GM21737 (cell line): ENCODE measurements around the gene ZFYVE27.
"Not testable (repeated sequence)": the region's sequence is repeated elsewhere in the genome, so short reads cannot be mapped to it uniquely, and the experiment has no call there.

ENCODE experiments used
- ATAC-seq: cut with Tn5 transposase; IDR thresholded peaks from one replicate; pipeline ENCODE4 v1.9.1; 2021; ENCODE audit warnings: mild to moderate bottlenecking, moderate library complexity; ENCODE audit not compliant: unreplicated experiment

ZFYVE27 gene, protein sequence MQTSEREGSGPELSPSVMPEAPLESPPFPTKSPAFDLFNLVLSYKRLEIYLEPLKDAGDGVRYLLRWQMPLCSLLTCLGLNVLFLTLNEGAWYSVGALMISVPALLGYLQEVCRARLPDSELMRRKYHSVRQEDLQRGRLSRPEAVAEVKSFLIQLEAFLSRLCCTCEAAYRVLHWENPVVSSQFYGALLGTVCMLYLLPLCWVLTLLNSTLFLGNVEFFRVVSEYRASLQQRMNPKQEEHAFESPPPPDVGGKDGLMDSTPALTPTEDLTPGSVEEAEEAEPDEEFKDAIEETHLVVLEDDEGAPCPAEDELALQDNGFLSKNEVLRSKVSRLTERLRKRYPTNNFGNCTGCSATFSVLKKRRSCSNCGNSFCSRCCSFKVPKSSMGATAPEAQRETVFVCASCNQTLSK

DNA sequence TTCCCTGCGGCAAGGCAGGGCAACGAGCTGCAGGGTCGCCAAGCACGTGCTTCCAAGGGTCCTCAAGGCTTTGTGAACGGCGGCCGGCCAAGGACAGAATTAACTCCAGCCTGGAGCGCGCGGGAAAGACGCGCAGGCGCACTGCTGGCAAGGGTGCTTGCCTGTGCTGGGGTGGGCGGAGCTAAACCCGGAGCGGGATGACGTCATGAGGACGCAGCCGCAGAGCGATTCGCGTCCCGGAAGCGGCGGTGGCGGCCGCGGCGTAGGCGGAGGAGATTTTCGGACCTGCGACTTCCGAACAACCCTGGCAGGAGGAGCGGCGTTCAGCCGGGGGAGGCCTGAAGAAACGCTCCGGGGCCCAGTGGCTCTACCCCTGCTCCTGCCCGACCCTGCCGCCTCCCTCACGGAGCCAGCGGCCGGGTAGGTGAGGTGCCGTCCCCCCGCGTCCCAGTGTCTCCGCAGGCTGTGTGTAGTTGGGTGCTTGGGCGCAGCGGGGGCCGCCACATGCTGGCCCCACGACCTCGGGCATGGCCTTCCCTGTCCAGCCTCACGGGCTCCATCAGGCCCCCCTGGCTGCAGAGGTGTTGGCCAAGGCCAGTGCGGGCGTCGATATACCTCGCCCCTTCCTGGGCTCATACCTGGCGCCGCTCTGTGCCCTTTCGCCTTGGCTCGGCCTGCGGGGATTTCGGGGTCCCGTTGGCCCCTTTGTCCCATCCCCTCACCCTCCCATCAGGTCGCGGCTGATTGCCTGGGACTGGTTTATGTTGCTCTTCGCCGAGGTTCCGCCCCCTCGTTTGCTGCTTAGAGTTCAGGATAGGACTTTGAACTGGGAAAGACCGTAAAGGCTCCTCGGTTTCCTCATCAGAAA, at the start of gene ZFYVE27:
TSS of gene ZFYVE27 (plus strand) at position 227 of the 868 bp plus-strand sequence. CDS start 1,350 bp downstream, outside the sequence.
- peak; percentile 83 for ATAC-seq

DNA sequence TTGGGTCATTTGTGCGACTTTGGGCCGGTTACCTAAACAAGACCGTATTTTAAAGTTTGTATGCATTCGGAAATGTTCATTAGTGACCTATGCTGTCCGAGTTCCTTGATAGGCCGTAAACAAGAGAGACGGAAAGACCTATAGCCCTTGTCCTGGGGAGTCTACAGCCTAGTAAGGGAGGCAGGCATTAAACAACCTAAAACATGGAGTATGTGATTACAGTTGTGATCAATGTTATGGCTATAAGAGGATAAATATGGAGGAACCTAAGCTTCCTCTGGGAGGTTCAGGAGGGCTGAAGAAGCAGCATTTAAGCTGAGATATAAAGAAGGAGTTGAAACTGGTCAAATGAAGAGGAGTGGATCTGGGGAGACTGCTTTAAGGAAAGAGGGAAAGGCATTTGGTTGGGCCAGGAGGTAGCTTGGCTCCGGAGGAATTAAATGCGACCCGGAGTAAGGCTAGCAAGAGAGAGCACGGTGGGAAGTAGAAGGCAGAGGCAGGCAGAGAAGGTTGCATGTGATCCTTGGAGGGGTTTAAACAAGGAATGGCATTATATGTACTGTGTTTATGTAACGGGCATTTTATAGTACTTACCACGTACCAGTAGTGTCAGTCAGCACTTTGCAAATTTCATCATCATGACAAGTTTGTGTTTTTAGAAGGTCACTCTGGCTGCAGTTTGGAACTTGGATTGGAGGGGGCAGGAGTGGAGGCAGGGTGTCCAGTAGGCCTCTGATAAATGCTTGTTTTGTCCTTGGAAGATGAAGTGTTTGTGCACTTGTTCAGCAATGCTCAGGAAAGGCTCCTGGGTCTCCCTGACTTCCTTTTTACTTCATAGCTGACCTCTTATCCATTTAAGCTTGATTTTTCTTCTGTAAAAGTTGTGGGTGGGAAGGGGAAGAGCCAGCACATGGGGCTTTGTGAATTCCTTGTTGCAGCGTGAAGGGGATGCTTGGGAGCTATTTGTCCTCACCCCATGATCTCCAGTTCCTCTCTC, 48.8 kb upstream of the ZFYVE27 start:
- ATAC-seq, result no peak

- no peak for ATAC-seq
Observed at GRCh38 chr10:97689559-97690020, 47.3 kb upstream of the ZFYVE27 start.

DNA sequence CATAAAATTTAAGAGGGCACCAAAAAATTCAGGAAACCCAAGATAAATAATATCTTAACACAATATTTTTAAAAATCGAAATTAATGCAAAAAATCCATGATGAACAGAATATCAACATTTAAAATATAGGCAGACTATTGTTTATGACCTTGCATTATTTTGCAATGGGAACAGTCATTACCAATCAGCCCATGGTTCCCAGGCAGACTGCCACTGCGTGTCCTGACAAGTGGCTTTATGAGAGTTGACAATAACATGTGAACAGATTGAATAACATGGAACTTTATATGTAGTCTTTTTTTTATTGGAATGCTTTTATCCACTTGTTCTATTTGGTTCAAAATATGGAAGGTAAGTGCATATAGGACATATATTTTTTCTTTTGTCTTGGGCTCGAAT, 46.8 kb upstream of the ZFYVE27 start:
- ATAC-seq, result no peak

DNA sequence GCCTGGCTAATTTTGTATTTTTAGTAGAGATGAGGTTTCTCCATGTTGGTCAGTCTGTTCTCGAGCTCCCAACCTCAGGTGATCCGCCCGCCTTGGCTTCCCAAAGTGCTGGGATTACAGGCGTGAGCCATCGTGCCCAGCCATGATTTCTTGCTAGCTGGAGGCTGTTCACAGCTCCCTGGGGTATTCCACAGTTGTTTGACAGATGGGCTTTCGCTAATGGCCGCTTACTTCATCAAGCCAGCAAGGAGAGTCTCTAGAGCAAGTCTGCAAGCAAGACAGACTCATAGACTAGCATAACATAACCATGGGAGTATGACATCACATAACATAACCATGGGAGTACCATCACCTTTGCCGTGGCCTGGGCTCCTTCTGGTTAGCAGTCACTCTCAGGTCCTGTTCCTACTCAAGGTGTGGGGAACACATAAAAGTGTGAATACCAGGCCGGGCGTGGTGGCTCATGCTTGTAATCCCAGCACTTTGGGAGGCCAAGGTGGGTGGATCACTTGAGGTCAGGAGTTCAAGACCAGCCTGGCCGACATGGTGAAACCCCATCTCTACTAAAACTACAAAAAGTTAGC, 38.8 kb upstream of the ZFYVE27 start:
- ATAC-seq, result not testable (repeated sequence)

GRCh38 chr10:97701438-97702069, 35.4 kb upstream of the ZFYVE27 start:
- ATAC-seq, result no peak

DNA sequence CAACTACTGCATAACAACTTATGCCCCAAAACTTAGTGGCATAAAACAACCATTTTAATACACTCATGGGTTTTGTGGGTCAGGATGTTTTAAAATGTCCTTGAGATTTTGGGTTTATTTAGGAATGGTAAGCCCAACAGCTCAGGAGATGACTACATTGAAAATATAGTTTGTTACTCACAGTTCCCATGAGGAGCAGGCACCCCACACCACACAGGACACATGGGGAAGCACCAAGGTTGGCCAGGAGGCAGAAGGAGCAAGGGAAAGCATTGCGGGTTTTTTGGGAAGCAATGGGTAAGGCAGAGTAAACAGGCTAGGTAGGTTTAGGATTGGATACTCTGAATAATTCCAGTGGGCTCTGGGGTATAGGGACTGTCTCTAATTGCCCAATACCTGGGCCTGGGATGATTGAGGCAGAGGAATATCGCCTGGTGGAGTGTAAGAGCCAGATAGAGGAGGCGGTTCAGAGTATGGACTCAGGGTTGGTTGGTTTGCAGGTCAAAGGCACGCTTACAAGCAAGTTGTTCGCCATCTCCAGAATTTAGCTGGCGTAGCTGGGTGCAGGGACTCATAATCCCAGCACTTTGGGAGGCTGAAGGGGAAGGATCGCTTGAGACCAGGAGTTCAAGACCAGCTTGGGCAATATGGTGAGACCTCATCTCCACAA, 33.4 kb upstream of the ZFYVE27 start:
- ATAC-seq, result no peak

DNA sequence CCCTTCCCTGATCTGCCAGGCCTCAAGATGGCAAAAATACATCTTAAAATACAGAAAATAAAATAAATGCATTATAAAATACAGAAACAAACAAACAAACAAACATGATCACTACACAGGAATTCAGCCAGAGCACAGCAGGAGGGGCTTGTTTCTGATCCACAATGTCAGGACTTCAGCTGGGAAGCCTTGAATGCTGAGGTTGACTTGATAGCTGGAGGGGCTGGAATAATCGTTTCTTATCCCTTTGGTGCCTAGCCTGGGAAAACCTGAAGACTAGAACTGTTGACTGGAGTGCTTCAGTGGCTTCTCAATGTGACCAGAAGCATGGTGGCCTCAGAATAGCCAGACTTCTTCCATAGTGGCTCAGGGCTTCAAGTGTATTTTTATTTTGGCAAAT, 32.6 kb upstream of the ZFYVE27 start:
- ATAC-seq, result no peak

DNA sequence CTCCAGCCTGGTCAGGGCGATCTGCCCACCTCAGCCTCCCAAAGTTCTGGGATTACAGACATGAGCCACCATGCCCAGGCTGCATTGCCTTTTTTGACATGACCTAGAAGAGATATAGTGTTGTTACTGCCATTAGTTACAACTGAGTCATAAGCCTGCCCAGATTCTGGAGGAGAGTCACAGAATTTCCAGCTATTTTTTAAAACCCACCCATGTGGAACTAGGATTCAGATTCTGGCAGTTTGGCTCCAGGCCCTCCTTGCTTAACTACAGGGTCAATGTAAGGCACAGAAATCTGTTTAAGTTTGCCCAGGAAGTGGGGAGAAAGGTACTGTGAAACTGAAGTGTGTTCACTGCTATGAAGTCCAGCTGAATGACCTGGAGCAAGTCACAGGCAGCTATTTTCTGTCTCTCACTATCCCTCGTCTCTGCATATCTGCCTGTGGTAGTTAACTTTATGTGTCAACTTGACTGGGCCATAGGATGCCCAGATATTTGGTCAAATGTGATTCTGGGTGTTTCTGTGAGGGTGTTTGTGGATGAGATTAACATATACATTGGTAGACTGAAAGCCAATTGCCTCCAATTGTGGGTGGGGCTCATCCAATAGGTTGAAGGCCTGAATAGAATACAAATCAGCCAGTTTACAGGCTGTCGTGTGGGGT, 31.8 kb upstream of the ZFYVE27 start:
- ATAC-seq, result no peak

DNA sequence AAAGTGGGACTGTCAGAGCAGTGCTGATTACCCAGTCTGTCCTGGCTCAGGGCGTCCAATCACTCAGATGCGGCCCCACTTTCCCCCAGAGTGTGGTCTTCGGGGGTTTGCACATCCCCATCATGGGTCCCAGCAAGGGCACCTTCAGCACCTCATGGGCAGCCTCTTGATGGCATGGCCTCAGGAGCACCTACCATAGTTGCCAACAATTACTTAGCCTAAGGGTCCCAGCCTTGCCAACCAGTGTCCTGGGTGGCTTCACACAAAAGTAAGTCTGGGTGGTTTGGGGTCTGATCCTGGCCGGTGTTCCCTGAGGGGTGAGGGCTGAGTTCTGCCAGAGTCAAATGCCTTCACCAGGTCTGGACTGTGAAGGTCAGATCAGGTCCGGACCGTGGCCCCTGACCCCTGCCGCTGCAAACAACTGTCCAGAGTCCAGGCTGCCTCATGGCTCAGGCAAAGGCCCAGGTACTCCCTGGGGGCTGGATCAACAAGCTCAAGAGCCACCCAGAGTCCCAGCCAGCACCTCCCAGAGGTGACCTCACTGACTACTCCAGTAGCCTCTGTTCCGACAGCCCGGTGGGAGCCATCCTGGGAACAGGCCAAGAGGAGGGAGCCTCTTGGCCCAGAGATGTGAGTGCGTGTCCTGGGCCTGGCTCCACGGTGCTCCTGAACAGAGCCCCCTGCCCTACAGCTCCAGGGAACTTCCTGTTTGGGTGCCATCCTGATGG, 29.6 kb upstream of the ZFYVE27 start:
- ATAC-seq, result no peak

GRCh38 chr10:97708167-97708566, 28.8 kb upstream of the ZFYVE27 start:
- no peak for ATAC-seq

DNA sequence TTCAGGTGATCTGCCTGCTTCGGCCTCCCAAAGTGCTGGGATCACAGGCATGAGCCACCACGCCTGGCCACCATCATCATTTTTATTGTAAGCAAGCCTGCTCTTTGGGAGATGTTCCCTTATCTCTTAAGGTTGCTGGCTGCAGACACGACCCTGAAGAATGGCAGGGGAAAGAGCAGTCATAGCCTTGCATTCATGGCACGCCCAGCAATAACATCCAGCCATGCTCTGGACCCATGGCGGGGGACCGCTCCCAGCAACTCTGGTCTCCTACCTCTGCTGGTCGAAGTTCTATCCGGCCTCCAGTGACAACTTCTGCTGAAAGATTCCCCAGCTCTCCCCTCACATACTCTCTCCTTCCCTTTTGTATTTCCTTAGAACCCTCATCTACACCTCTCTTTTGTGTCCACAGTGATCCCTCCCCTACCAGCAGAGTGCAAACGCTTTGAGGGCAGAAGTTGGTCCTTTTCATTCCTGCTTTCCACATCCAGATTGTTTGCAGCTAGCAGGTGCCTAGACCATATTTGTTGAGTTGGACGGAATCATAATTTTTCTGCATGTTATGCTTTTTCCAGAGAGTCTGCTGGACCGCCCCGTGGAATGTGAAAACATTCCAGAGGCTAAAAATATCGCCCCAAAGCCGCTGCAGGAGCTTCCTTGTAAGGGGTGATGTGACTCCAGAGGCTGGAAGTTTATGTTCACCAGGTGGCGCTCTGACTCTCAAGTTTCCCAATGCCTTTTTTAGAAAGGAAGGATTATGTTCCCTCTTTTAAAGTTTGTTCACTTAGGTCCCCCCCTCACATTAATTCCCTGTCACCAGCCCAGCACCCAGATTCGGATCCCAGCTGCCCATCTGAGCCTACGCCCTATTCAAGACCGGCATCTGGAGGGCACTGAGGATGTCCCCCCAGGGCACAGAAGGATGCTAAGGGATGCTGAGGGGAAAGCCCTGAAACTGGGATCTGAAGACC, 27.7 kb upstream of the ZFYVE27 start:
- ATAC-seq, result no peak

DNA sequence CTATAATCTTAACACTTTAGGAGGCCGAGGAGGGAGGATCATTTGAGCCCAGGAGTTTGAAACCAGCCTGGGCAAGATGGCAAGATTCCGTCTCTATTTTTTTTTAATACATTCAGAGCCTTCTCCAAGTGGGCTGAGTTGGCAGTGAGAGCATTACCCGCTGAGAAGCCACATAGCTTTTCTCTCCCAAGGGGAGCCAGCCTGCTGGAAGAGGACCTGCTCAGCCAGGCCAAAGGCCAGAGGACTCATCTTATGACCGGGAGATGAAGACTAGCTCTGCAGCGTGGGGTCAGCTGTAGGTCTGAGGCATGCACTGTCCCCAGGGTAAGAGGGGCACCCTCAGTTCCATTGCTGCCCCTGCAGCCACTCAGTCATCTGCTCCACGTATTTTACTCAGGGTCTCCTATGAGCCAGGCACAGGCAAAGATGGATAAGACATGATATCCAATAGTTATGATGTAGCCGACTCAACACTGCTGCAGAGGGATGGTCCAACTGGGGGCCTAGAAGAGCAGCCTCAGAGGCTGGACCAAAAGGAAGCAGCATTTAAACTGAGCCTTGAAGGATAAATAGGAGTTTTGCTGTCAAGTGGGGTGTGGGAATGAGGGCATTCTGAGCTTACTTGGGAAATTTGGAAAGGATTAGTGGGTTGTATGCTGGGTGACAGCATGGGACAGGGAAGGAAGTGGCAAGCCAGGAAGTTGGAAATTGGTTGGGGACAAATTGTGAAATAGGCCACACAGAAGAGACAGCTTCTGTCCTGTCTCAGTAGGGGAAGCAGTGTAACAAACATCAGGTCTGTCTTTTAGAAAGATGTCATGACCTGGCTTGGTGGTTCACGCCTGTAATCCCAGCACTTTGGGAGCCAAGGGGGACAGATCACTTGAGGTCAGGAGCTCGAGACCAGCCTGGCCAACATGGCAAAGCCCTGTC, 25.0 kb upstream of the ZFYVE27 start:
- no peak for ATAC-seq

- no peak for ATAC-seq
Observed at GRCh38 chr10:97713339-97713825, 23.5 kb upstream of the ZFYVE27 start, which contains the start of gene MARVELD1. TSS of gene MARVELD1 (plus strand) at chr10:97713730. CDS start at chr10:97713877, 147 bp downstream.

- peak; percentile 79 for ATAC-seq
Observed at GRCh38 chr10:97713826-97714400, 23.0 kb upstream of the ZFYVE27 start.
